GM23338 (cell line): ENCODE results near the gene SLC25A30. TPM values are rescaled to one million over a fixed set of nuclear protein-coding genes. Genes with fewer than 3 reads are reported as not detected.

Source experiments
- ATAC-seq: fragments of 200-7000 bp; cut with Tn5 transposase; 3 replicates; pipeline ENCODE4 v1.9.1; 2020
- DNase-seq: peaks from one replicate; pipeline ENCODE4 v3.0.0-alpha.2; 2015; ENCODE audit warnings: low spot score
- H2AFZ ChIP-seq: fragments of 200-600 bp; sonication (generic); 2 replicates; pipeline ENCODE4 v1.8.0; 2016; ENCODE audit warnings: antibody characterized with exemption, mild to moderate bottlenecking, moderate library complexity
- H3F3A ChIP-seq: fragments of 200-600 bp; sonication (generic); replicated peaks from 2 replicates; pipeline ENCODE4 v1.8.0; 2017; ENCODE audit warnings: antibody characterized with exemption, mixed run types, low read depth
- H3K27ac ChIP-seq: fragments of 200-600 bp; sonication (generic); 2 replicates; pipeline ENCODE4 v1.6.1; 2016; ENCODE audit warnings: low read depth
- H3K27me3 ChIP-seq: fragments of 200-600 bp; sonication (generic); 2 replicates; pipeline ENCODE4 v1.8.0; 2016; ENCODE audit warnings: mild to moderate bottlenecking, mixed run types, moderate library complexity; ENCODE audit not compliant: insufficient read depth
- H3K36me3 ChIP-seq: fragments of 200-600 bp; sonication (generic); 2 replicates; pipeline ENCODE4 v1.8.0; 2016; ENCODE audit warnings: mild to moderate bottlenecking; ENCODE audit not compliant: insufficient read depth
- H3K4me1 ChIP-seq: fragments of 200-600 bp; sonication (generic); 2 replicates; pipeline ENCODE4 v1.8.0; 2016; ENCODE audit warnings: mild to moderate bottlenecking, moderate library complexity; ENCODE audit not compliant: insufficient read depth
- H3K4me2 ChIP-seq: fragments of 200-600 bp; sonication (generic); 2 replicates; pipeline ENCODE4 v1.7.1; 2017; ENCODE audit warnings: mixed run types
- H3K4me3 ChIP-seq: fragments of 200-600 bp; sonication (generic); 2 replicates; pipeline ENCODE4 v1.6.1; 2016; ENCODE audit warnings: mixed run types
- H3K79me2 ChIP-seq: fragments of 200-600 bp; sonication (generic); replicated peaks from 2 replicates; pipeline ENCODE4 v1.8.0; 2017; ENCODE audit warnings: mild to moderate bottlenecking; ENCODE audit not compliant: insufficient read depth
- H3K9me2 ChIP-seq: fragments of 200-600 bp; sonication (generic); 2 replicates; pipeline ENCODE4 v1.8.0; 2017; ENCODE audit not compliant: insufficient read depth
- H4K20me1 ChIP-seq: fragments of 200-600 bp; sonication (generic); replicated peaks from 2 replicates; pipeline ENCODE4 v1.8.0; 2017; ENCODE audit warnings: mild to moderate bottlenecking; ENCODE audit not compliant: insufficient read depth
- H3K27ac Mint-ChIP-seq: 2 replicates; pipeline ENCODE4 v1.8.0; 2020; ENCODE audit warnings: inconsistent platforms, mild to moderate bottlenecking, moderate library complexity, mixed read lengths
- H3K27me3 Mint-ChIP-seq: 3 replicates; pipeline ENCODE4 v1.8.0; 2022; ENCODE audit warnings: low read depth, mild to moderate bottlenecking, moderate library complexity, mixed read lengths, inconsistent platforms; ENCODE audit not compliant: insufficient read depth, poor library complexity
- H3K36me3 Mint-ChIP-seq: 3 replicates; pipeline ENCODE4 v1.8.0; 2021; ENCODE audit warnings: low read depth, mild to moderate bottlenecking, inconsistent platforms, moderate library complexity, mixed read lengths
- H3K4me1 Mint-ChIP-seq: 3 replicates; pipeline ENCODE4 v1.8.0; 2020; ENCODE audit warnings: mild to moderate bottlenecking, inconsistent platforms, mixed read lengths
- H3K4me3 Mint-ChIP-seq: 3 replicates; pipeline ENCODE4 v1.8.0; 2021; ENCODE audit warnings: moderate library complexity, mild to moderate bottlenecking, inconsistent platforms, mixed read lengths
- H3K9me3 Mint-ChIP-seq: 3 replicates; pipeline ENCODE4 v1.8.0; 2020; ENCODE audit warnings: moderate library complexity, mild to moderate bottlenecking, inconsistent platforms, mixed read lengths
- CREB1 ChIP-seq: fragments of 250-450 bp; sonication (Bioruptor Pico); IDR thresholded peaks from 2 replicates; pipeline ENCODE4 v1.5.0; 2020; ENCODE audit warnings: low read depth, mild to moderate bottlenecking, moderate library complexity
- CTCF ChIP-seq, 2 experiments: fragments of 200-600 bp in 1 of 2; sonication (generic) in 1 of 2; conservative IDR thresholded peaks; 2 replicates each; pipeline versions ENCODE4 v1.5.1 to v1.6.1; 2016 to 2017; ENCODE audit warnings: antibody characterized with exemption in 2 of 2, low read depth in 2 of 2, mild to moderate bottlenecking in 2 of 2, moderate library complexity in 1 of 2
- ETS1 ChIP-seq: IDR thresholded peaks from 2 replicates; pipeline ENCODE4 v1.6.1; 2016; ENCODE audit warnings: antibody characterized with exemption
- EZH2 ChIP-seq: fragments of 200-600 bp; sonication (generic); IDR thresholded peaks from one replicate; pipeline ENCODE4 v1.8.0; 2017; ENCODE audit warnings: antibody characterized with exemption, mild to moderate bottlenecking, low read depth; ENCODE audit not compliant: unreplicated experiment
- EZH2phosphoT487 ChIP-seq: fragments of 200-600 bp; sonication (generic); IDR thresholded peaks from one replicate; pipeline ENCODE4 v1.8.1; 2018; ENCODE audit warnings: antibody characterized with exemption; ENCODE audit not compliant: unreplicated experiment
- JUNB ChIP-seq: IDR thresholded peaks from one replicate; pipeline ENCODE4 v1.6.1; 2016; ENCODE audit warnings: antibody characterized with exemption; ENCODE audit not compliant: unreplicated experiment
- NANOG ChIP-seq: IDR thresholded peaks from 2 replicates; pipeline ENCODE4 v1.6.1; 2016; ENCODE audit warnings: antibody characterized with exemption, borderline replicate concordance
- POLR2AphosphoS5 ChIP-seq: IDR thresholded peaks from 2 replicates; pipeline ENCODE4 v1.6.1; 2016; ENCODE audit warnings: antibody characterized with exemption, low read depth
- REST ChIP-seq: IDR thresholded peaks from one replicate; pipeline ENCODE4 v1.6.1; 2018; ENCODE audit warnings: antibody characterized with exemption; ENCODE audit not compliant: unreplicated experiment
- STAT1 ChIP-seq: IDR thresholded peaks from one replicate; pipeline ENCODE4 v1.6.1; 2016; ENCODE audit warnings: antibody characterized with exemption; ENCODE audit not compliant: unreplicated experiment
- ZNF114 ChIP-seq: fragments of 250-450 bp; sonication (Bioruptor Pico); IDR thresholded peaks from 2 replicates; pipeline ENCODE4 v1.5.0; 2020; ENCODE audit warnings: mild to moderate bottlenecking, moderate library complexity
- ZNF331 ChIP-seq: fragments of 250-450 bp; sonication (Bioruptor Pico); IDR thresholded peaks from 2 replicates; pipeline ENCODE4 v1.5.0; 2020; ENCODE audit warnings: low read depth, mild to moderate bottlenecking, moderate library complexity
- ZNF462 ChIP-seq: fragments of 250-450 bp; sonication (Bioruptor Pico); IDR thresholded peaks from 2 replicates; pipeline ENCODE4 v1.5.0; 2020; ENCODE audit warnings: mild to moderate bottlenecking, moderate library complexity
- polyA plus RNA-seq: library from polyadenylated mRNA; unstranded; fragments of >200 nt; fragmentation: Nextera tagmentation; extraction: Ambion mirVana; gene quantifications from 2 replicates; pipeline ENCODE4 v1.2.1, GENCODE V29; 2016
- total RNA-seq: library from RNA; depleted of rRNA; stranded (reverse); fragments of >200 nt; shearing (Covaris generic); gene quantifications from 2 replicates; pipeline ENCODE4 v1.2.3, GENCODE V29; 2014

The SLC25A30 gene
- total and polyA plus RNA-seq, 2 experiments from 2014 or later, result 2.0 to 7.5 TPM

GRCh38 chr13:45436953-45437352, 18.8 kb upstream of the SLC25A30 start:
- Mint-ChIP-seq H3K27ac (no peak overlapping the region), H3K27me3 (peaks cover 8% of the 10 kb centered on the region), H3K4me3 (no peak overlapping the region), H3K4me1 (peaks cover 5% of the 10 kb centered on the region; the same call in 2 of the 3 replicates), H3K9me3 (no peaks in the 10 kb centered on the region), H3K36me3 (no peaks in the 10 kb centered on the region)
- DNase-seq (no peak), ATAC-seq (no peak)
- H4K20me1 ChIP-seq, result no peaks in the 10 kb centered on the region
- H3K4me2 ChIP-seq, result no peak overlapping the region
- H3K27ac ChIP-seq, result no peak overlapping the region
- H2AFZ ChIP-seq, result peak overlapping the region; percentile 85
- H3K9me2 ChIP-seq, result peaks cover 3% of the 10 kb centered on the region; the same call in 1 of the 2 replicates
- no peaks in the 10 kb centered on the region for H3F3A ChIP-seq
- no peaks in the 10 kb centered on the region for H3K79me2 ChIP-seq
- peaks cover 6% of the 10 kb centered on the region; the same call in 1 of the 2 replicates for H3K4me1 ChIP-seq
- TF ChIP-seq JUNB (no peak), CTCF (conservative IDR thresholded peaks at IDR 0.05; ENCODE audit: low read depth in 2 of 2) (no peak), ZNF114 (CRISPR knock-in tag) (no peak), STAT1 (no peak), REST (no peak), EZH2phosphoT487 (no peak), ZNF462 (CRISPR knock-in tag) (no peak), NANOG (no peak), EZH2 (no peak), ZNF331 (no peak), POLR2AphosphoS5 (no peak), CREB1 (CRISPR knock-in tag) (no peak), ETS1 (no peak)
- H3K36me3 ChIP-seq, result no peaks in the 10 kb centered on the region
- no peaks in the 10 kb centered on the region for H3K27me3 ChIP-seq
- H3K4me3 ChIP-seq, result no peak overlapping the region
